Adrenal gland (tissue), 12 donors: ENCODE data around the gene VPS13D. TPM values are rescaled to one million over a fixed set of nuclear protein-coding genes. Genes with fewer than 3 reads are reported as not detected.

ENCODE experiments used
- DNase-seq, 7 donors: peaks; one replicate each; pipeline ENCODE4 v3.0.0-alpha.2; 2019 to 2020
- H3K27ac ChIP-seq, 5 donors: fragments of 200-600 bp; sonication (generic) in 4 of 5; 1 replicate in 3 of 5; 2 replicates in 2 of 5; pipeline versions ENCODE4 v1.5.1 to v1.8.0; 2016 to 2020; ENCODE audit warnings: mild to moderate bottlenecking in 1 of 5
- H3K27me3 ChIP-seq: fragments of 200-600 bp; 2 replicates; pipeline ENCODE4 v1.8.0; 2021
- H3K36me3 ChIP-seq, 2 donors: fragments of 200-600 bp; replicated peaks in 1 of 2; 1 replicate in 1 of 2; 2 replicates in 1 of 2; pipeline versions ENCODE4 v1.5.1 to v1.8.0; 2018 to 2022
- H3K4me1 ChIP-seq, 2 donors: fragments of 200-600 bp; replicated peaks in 1 of 2; 1 replicate in 1 of 2; 2 replicates in 1 of 2; pipeline versions ENCODE4 v1.5.1 to v1.8.0; 2018 to 2021
- H3K4me3 ChIP-seq, 4 donors: fragments of 200-600 bp; sonication (generic) in 3 of 4; one replicate each; pipeline ENCODE4 v1.5.1; 2016 to 2018
- H3K9me3 ChIP-seq, 3 donors: fragments of 200-600 bp; sonication (generic) in 1 of 3; replicated peaks in 1 of 3; 1 replicate in 2 of 3; 2 replicates in 1 of 3; pipeline versions ENCODE4 v1.5.1 to v1.8.0; 2016 to 2021
- CTCF ChIP-seq, 6 experiments: fragments of 450-650 bp in 4 of 6; fragments of 200-600 bp in 2 of 6; sonication (generic) in 1 of 6; IDR thresholded peaks; 1 replicate in 5 of 6; 2 replicates in 1 of 6; pipeline versions ENCODE4 v1.5.1 to v1.8.0; 2016 to 2021; ENCODE audit warnings: antibody characterized with exemption in 6 of 6, mild to moderate bottlenecking in 2 of 6, moderate library complexity in 1 of 6
- POLR2A ChIP-seq, 2 donors: fragments of 450-650 bp; IDR thresholded peaks; one replicate each; pipeline ENCODE4 v1.6.1; 2017; ENCODE audit warnings: antibody characterized with exemption in 2 of 2, mild to moderate bottlenecking in 2 of 2, moderate library complexity in 1 of 2
- WGBS, 4 donors: extraction: QIAGEN DNeasy Blood & Tissue Kit in 2 of 4; methylation state at CpG; one replicate each; pipeline versions ENCODE4 v1.1.5 to v1.1.7; 2013 to 2017; 5-methylcytosine and 5-hydroxymethylcytosine counted together
- intact Hi-C, 2 donors: fragments of 100-400 bp; cut with DNase I; formaldehyde crosslinking; loops; one replicate each; pipeline versions ENCODE4 v1.14.1 to v1.15.0; 2022 to 2023
- polyA plus RNA-seq, 3 donors: library from polyadenylated mRNA; stranded (reverse); fragments of 200-250 nt in 2 of 3; fragments of 350-450 nt in 1 of 3; fragmentation: Illumina TruSeq in 1 of 3; extraction: RNeasy Lipid Tissue Mini Kit (QIAGEN cat#74804) in 1 of 3; gene quantifications; one replicate each; pipeline ENCODE4 v1.2.3, GENCODE V29; 2013 to 2014
- total RNA-seq, 9 donors: library from RNA; depleted of rRNA in 4 of 9; stranded (reverse); fragments of >200 nt in 4 of 9; fragments of 120-200 nt in 1 of 9; fragmentation: NEBNext Ultra II Directional in 1 of 9; extraction: Animal tissue kit (Norgen Biotek cat#: 25700) in 1 of 9; gene quantifications; one replicate each; pipeline versions ENCODE4 v1.1.0 to v1.2.4, GENCODE V29; 2013 to 2023
- donor health status: healthy with polysubstance abuse.
- donor health status: Bipolar disorder and iron deficiency.
- donor health status: DM: yes; HTN: yes; CAD: no.
- donor health status: DM: no; HTN: no; CAD: no.
- donor health status: DM: no; HTN: no; CAD: no.
- donor health status: DM: yes; HTN: yes; CAD: no.

The VPS13D gene
- total and polyA plus RNA-seq, 12 donors = 17.0 to 62.3 (median 39.9) TPM

GRCh38 chr1:12204140-12204539, 25.7 kb upstream of the VPS13D start:
- H3K27ac ChIP-seq = no peak overlapping the region
- H3K27me3 ChIP-seq = no peaks in the 10 kb centered on the region
- TF ChIP-seq CTCF (IDR thresholded peaks at IDR 0.05) (no peak), POLR2A (IDR thresholded peaks at IDR 0.05) (no peak)
- no peak overlapping the region for H3K4me3 ChIP-seq
- H3K4me1 ChIP-seq = no peaks in the 10 kb centered on the region
- H3K36me3 ChIP-seq = peaks cover 0 to 22% of the 10 kb centered on the region in 2 donors
- 82 to 89% (median 86%) methylated on average over 7 of the region's 7 CpGs for WGBS, 4 donors
- intact Hi-C loops = no loop called here
- no peak for DNase-seq
- H3K9me3 ChIP-seq = no peaks in the 10 kb centered on the region

GRCh38 chr1:12204754-12205658, 24.8 kb upstream of the VPS13D start:
- Histone ChIP-seq H3K4me1 (no peaks in the 10 kb centered on the region), H3K4me3 (no peak overlapping the region), H3K27me3 (no peaks in the 10 kb centered on the region), H3K9me3 (no peaks in the 10 kb centered on the region), H3K36me3 (peaks cover 0 to 22% of the 10 kb centered on the region in 2 donors), H3K27ac (no peak overlapping the region)
- DNase-seq = no peak
- 82 to 86% (median 85%) methylated on average over 7 of the region's 7 CpGs for WGBS, 4 donors
- TF ChIP-seq CTCF (IDR thresholded peaks at IDR 0.05) = no peak
- no peak for TF ChIP-seq POLR2A (IDR thresholded peaks at IDR 0.05)
- intact Hi-C loops = no loop called here

GRCh38 chr1:12206238-12206637, 23.6 kb upstream of the VPS13D start:
- H3K27ac ChIP-seq = no peak overlapping the region
- no peak for DNase-seq
- no peaks in the 10 kb centered on the region for H3K9me3 ChIP-seq
- WGBS, 4 donors = 74 to 87% (median 82%) methylated on average over 5 of the region's 5 CpGs
- H3K4me1 ChIP-seq = no peaks in the 10 kb centered on the region
- TF ChIP-seq POLR2A (IDR thresholded peaks at IDR 0.05) (no peak), CTCF (IDR thresholded peaks at IDR 0.05) (no peak)
- no peaks in the 10 kb centered on the region for H3K27me3 ChIP-seq
- peaks cover 0 to 22% of the 10 kb centered on the region in 2 donors for H3K36me3 ChIP-seq
- intact Hi-C loops = no loop called here
- H3K4me3 ChIP-seq = no peak overlapping the region

- no peaks in the 10 kb centered on the region for H3K4me1 ChIP-seq
- H3K4me3 ChIP-seq = no peak overlapping the region
- intact Hi-C loops = no loop called here
- no peak for TF ChIP-seq CTCF (IDR thresholded peaks at IDR 0.05)
- no peak for TF ChIP-seq POLR2A (IDR thresholded peaks at IDR 0.05)
- H3K9me3 ChIP-seq = no peaks in the 10 kb centered on the region
- H3K36me3 ChIP-seq = peaks cover 0 to 19% of the 10 kb centered on the region in 2 donors
- no peaks in the 10 kb centered on the region for H3K27me3 ChIP-seq
- H3K27ac ChIP-seq = no peak overlapping the region
- DNase-seq = no peak
- 66 to 82% (median 77%) methylated on average over 4 to 17 of the region's 17 CpGs for WGBS, 4 donors
Measured at GRCh38 chr1:12206792-12207424, 22.9 kb upstream of the VPS13D start.
